ENCODE measurements around the gene POLD1. TPM values are rescaled to one million over a fixed set of nuclear protein-coding genes. Genes with fewer than 3 reads are reported as not detected.
"Not testable (repeated sequence)": the region's sequence is repeated elsewhere in the genome, so short reads cannot be mapped to it uniquely, and the experiment has no call there.

Gene POLD1
- total RNA-seq: 22.0 and 26.3 TPM in 2 replicates
- polyA plus RNA-seq (2012): 14.9 TPM

GRCh38 chr19:50383852-50384684 is at the start of gene POLD1:
Gene POLD1, plus strand, starts transcription at chr19:50384347. Its CDS starts 14,505 bp downstream, at chr19:50398852.
- DNase-seq (ENCODE audit: low read depth): peak; percentile 95

DNA sequence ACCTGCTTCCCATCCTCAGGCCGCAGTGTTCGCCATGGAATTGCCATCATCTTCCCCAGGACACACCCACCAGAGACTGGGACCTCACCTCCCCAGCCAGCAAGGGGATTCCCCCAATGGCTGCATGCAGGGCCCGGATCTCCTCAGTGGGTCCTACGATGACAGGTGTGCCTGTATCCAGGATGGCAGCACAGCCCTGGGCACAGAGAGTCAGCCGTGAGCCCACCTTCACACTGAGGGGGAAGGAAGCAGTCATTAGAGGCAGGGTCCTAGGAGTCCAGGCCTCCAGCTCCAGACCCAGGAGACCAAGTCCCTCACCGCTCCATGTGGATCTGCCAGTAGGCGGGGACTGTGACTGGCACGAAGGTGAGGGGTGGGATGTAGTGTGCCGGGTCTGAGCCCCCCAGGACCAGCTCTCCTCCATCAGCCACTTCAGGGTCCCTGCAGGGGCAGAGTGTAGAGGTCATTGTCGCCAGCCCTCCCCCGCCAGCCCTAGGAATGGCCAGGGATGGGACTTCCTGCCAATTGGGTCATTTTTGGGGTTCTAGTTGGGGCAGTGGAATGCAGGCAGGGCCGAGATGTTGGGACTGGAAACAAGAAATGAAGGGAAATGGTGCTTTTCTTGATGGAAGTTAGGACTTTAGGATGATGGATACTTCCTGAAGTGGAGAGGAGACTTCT is 49.3 kb upstream of the POLD1 start:
- no peak for DNase-seq (ENCODE audit: low read depth)

DNA sequence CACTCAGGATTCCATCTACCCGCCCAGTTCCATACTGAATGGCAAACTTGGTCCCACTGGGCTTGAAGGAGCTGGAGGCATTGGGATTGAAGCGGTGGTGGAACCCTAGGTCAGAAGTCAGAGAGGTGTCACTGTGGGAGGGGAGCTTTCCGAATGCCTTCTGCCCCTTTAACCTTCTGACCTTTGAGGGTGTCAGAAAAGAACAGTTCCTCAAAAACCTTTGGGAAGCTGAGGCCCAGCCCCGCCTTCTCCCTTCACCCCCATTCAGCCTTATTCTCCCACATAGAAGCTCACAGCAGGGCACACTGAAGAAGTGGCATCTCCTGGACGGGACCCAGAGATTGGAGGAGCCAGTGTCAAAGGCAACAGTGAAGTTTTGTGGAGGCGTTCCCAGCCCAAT is 47.1 kb upstream of the POLD1 start:
- DNase-seq (ENCODE audit: low read depth): not testable (repeated sequence)

- no peak for DNase-seq (ENCODE audit: low read depth)
Measured at GRCh38 chr19:50340331-50340730, 43.8 kb upstream of the POLD1 start.

DNA sequence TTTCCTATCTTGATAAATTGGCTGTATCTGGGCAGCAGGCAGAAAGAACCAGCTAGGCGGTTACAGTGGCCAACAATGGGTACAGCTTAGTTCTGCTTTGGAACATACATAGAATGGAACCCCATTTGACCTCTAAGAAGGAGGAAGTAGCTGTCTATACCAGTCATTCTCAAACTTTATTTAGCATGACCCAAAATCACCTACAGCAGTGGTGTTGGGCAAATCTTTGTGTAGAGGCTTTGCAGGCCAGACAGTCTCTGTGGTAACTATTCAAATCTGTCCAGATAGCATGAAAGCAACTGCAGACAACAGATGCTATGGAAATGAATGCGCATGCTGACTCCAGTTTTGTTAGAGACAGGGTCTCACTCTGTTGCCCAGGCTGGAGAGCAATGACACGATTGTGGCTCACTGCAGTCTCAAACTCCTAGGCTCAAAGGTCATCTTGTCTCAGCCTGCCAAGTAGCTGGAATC is 43.0 kb upstream of the POLD1 start:
- DNase-seq (ENCODE audit: low read depth): no peak

DNA sequence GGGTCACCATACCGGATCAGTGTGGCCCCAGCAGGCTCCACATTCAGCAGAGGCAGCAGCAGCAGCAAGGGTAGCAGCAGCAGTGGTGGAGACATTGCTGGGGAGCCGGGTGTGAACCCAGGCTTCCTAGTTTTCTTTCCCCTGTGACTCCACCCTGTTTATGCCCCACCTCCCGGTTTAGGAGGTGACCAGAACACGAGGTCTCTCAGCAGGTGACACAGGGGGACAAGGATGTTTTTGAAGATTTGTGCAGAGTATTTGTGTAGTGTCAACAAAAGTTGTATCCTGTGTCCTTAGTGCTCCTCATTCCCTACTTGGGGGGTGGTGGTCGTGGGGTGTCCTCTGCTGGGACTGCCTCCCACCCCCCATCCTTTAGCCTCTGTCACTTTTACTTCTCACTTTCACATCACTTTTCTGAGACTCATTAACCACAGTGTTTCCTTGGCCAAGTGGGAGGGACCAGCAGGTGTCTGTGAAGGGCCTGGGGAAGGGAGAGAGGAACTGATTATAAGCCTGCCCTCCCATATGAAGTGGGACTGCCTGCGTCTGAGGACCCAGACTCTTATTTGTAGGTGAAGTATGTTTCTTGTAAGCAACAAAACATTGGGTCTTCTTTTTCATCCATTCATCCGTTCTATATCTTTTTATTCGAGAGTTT is 39.4 kb upstream of the POLD1 start:
- no peak for DNase-seq (ENCODE audit: low read depth)

DNA sequence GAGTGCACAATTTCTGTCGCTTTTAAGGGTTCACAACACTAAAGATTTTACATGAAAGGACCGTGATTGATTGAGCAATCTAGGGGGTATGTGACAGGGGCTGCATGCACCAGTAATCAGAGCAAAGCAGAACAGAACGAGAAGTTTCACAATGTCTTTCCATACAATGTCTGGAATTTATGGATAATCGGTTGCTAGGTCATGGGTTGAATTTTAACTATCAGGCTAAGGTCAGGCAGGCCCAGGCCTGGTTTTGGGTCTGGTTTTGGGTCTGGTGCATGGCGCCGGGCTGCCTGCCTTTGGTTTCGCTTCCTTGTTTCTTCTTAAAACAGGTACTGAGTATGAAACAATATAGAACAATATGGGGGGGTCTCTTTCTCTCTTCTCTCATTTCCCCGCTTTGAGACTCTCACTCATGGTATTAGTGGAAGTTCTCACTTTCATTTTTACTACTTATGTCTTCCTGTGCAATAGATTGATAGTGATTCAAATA is 37.0 kb upstream of the POLD1 start:
- DNase-seq (ENCODE audit: low read depth): not testable (repeated sequence)

- DNase-seq (ENCODE audit: low read depth): peak; percentile 19
Measured at GRCh38 chr19:50349277-50350057, 34.7 kb upstream of the POLD1 start.

GRCh38 chr19:50352242-50352641 is 31.9 kb upstream of the POLD1 start:
- DNase-seq (ENCODE audit: low read depth): peak; percentile 23

DNA sequence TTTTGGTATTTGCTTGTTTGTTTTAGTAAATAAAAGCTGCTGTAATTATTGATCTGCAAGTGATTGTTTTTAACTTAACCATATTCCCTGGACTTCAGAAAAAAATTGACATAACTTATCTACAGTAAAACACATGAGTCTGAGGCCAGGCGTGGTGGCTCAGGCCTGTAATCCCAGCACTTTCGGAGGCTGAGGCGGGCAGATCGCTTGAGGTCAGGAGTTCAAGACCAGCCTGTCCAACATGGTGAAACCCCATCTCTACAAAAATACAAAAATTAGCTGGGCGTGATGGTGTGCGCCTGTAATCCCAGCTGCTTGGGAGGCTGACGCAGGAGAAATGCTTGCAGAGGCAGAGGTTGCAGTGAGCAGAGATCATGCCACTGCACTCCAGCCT is 30.7 kb upstream of the POLD1 start:
- not testable (repeated sequence) for DNase-seq (ENCODE audit: low read depth)

DNA sequence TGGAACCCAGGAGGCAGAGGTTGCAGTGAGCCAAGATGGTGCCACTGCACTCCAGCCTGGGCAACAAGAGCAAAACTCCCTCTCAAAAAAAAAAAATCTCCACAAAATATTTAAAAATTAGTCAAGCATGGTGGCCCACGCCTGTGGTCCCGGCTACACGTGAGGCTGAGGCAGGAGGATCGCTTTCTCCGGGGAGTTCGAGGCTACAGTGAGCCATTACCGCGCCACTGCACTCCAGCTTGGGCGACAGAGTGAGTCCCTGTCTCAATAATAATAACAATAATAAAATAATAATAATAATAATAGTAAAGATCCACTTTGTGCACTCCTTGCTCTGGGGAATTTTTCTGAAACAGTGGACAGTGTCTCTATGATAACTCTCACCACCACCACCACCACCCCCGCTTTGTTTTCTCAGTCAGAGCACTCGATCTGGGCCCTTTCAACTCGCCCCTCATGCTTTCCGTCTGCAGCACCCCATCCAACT is 27.4 kb upstream of the POLD1 start:
- DNase-seq (ENCODE audit: low read depth): no peak

GRCh38 chr19:50357178-50358100 is 26.7 kb upstream of the POLD1 start:
- DNase-seq (ENCODE audit: low read depth): peak; percentile 66

DNA sequence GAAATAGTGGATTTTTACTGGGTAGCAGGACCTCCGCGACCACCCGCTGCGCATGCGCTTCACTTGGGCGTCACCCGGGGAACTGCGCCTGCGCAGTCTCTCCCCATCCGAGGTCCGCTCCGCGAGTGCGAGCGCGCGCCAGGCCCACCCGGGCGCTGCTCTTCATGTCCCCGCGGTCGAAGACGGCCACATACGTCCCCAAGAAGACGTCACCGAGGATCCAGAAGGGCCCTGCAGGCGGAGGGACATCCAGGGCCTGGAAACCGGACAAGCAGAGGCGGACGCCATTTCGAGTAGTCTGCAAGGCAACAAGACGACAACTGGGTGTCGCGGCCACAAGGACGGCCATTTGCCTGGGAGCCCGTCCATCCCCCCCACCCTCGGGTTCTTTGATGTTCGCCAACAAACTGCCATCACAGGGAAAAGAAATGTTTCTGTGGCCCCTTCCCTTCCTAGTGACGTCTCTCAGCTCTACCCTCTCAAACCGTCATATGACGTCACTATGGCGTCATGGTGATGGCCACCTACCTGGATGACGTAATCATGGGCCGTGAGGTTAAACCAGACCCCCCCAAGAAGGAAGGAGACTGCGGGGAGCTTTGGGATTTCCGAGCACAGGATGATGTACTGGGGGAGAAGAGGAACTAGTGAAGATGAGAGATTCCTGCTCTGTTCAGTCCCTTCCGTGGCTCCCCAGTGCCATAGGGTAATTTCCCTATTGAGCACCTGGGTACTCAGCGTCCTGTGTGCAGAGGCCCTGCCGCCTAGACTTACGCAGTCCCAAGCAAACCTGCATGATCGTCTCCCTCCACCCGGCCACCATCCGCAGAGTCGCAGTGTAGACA is 25.4 kb upstream of the POLD1 start:
- DNase-seq (ENCODE audit: low read depth): no peak

- DNase-seq (ENCODE audit: low read depth): no peak
Measured at GRCh38 chr19:50359328-50359818, 24.8 kb upstream of the POLD1 start.

GRCh38 chr19:50361290-50362029 is 22.7 kb upstream of the POLD1 start:
- no peak for DNase-seq (ENCODE audit: low read depth)

- no peak for DNase-seq (ENCODE audit: low read depth)
Measured at GRCh38 chr19:50362030-50362412, 22.1 kb upstream of the POLD1 start.

- DNase-seq (ENCODE audit: low read depth): no peak
Measured at GRCh38 chr19:50362656-50363424, 21.3 kb upstream of the POLD1 start.
